Mammary epithelial cell (primary cell): ENCODE measurements around the gene RAB6A.

Experiments used
- EZH2 ChIP-seq: IDR thresholded peaks from 2 replicates; pipeline ENCODE4 v1.6.1; 2012; ENCODE audit warnings: low read length, inconsistent platforms, borderline replicate concordance
- TF ChIP-seq, protein P1 (sequence below), 2 donors: IDR thresholded peaks in 1 of 2; conservative IDR thresholded peaks in 1 of 2; 2 replicates each; pipeline ENCODE4 v1.5.1; 2011 to 2012; ENCODE audit warnings: inconsistent platforms in 2 of 2, low read length in 2 of 2, mild to moderate bottlenecking in 2 of 2, control low read depth in 1 of 2, low read depth in 1 of 2; ENCODE audit not compliant: insufficient read depth in 1 of 2; ENCODE audit errors: extremely low read depth in 1 of 2

DNA sequence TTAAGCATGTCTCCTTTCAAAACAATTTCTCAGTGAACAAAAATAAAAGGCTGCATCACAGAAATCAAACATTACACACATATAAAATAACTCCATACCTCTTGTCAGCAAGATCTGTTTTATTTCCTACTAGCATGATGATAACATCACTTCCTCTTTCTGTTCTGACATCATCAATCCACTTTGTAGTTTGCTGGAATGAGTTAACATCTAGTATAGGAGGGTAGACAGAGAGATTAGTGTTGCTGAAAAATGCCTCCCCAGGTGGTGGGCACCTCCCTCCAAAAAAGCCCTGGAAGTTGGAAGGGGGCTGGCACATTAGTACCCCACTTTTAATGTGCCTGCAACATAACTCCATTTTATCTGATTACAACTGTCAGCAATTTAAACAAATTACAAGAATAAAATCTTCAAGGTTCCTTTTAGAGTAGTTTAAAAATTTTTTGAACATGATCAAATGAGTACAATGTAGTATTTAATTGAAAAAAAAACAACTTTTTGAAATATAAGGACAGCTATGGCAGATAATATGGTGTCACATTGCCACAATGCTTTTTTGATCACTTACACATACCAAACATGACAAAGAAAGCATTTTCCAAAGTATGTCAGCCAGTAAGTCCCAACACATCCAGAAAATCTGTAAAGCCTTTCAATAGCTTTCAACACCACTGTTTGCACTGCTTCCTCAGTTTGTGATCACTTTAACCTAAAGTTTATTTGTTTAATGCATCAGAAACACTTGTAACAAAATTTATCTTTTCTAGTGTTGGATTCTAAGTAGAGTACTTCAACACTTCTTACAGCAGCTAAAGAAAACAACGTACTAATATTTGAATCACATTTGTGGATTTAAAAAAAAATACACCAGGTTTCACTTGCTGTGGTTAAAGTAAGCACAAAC is 44.5 kb downstream of the RAB6A start:
- TF ChIP-seq, protein P1, sequence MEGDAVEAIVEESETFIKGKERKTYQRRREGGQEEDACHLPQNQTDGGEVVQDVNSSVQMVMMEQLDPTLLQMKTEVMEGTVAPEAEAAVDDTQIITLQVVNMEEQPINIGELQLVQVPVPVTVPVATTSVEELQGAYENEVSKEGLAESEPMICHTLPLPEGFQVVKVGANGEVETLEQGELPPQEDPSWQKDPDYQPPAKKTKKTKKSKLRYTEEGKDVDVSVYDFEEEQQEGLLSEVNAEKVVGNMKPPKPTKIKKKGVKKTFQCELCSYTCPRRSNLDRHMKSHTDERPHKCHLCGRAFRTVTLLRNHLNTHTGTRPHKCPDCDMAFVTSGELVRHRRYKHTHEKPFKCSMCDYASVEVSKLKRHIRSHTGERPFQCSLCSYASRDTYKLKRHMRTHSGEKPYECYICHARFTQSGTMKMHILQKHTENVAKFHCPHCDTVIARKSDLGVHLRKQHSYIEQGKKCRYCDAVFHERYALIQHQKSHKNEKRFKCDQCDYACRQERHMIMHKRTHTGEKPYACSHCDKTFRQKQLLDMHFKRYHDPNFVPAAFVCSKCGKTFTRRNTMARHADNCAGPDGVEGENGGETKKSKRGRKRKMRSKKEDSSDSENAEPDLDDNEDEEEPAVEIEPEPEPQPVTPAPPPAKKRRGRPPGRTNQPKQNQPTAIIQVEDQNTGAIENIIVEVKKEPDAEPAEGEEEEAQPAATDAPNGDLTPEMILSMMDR (conservative IDR thresholded peaks at IDR 0.05 in 1 of 2, IDR thresholded peaks at IDR 0.05 in 1 of 2; ENCODE audit: extremely low read depth in 1 of 2, insufficient read depth in 1 of 2, low read depth in 1 of 2, low read length in 2 of 2) = no peak
- no peak for TF ChIP-seq EZH2
